HFFc6 (cell line): Measurements from ENCODE around the gene KCND3. TPM values are rescaled to one million over a fixed set of nuclear protein-coding genes. Genes with fewer than 3 reads are reported as not detected.

Source experiments
- DNase-seq: peaks from one replicate; pipeline ENCODE4 v3.0.0-alpha.2; 2018
- H3K27ac Mint-ChIP-seq: 2 replicates; pipeline ENCODE4 v1.8.0; 2020; ENCODE audit warnings: mild to moderate bottlenecking, mixed read lengths
- H3K27me3 Mint-ChIP-seq: 2 replicates; pipeline ENCODE4 v1.8.0; 2021; ENCODE audit warnings: mild to moderate bottlenecking, moderate library complexity, mixed read lengths; ENCODE audit not compliant: insufficient read depth
- H3K36me3 Mint-ChIP-seq: 2 replicates; pipeline ENCODE4 v1.8.0; 2021; ENCODE audit warnings: low read depth, mixed read lengths
- H3K4me1 Mint-ChIP-seq: 2 replicates; pipeline ENCODE4 v1.8.0; 2020; ENCODE audit warnings: low read depth, mixed read lengths
- H3K4me3 Mint-ChIP-seq: 2 replicates; pipeline ENCODE4 v1.8.0; 2020; ENCODE audit warnings: mild to moderate bottlenecking, moderate library complexity, mixed read lengths
- H3K9me3 Mint-ChIP-seq: 2 replicates; pipeline ENCODE4 v1.8.0; 2020; ENCODE audit warnings: mild to moderate bottlenecking, mixed read lengths
- total RNA-seq, 6 experiments: library from RNA; stranded (reverse); fragmentation: NEBNext Ultra II Directional; extraction: Animal tissue kit (Norgen Biotek cat#: 25700); gene quantifications; 2 replicates in 1 of 6; 3 replicates in 5 of 6; pipeline ENCODE4 v1.2.3, GENCODE V29; 2021
- TF ChIP-seq, protein P1 (sequence below): fragments of 200-600 bp; sonication (generic); IDR thresholded peaks from 2 replicates; pipeline ENCODE4 v1.5.0; 2021; ENCODE audit warnings: antibody characterized with exemption, mild to moderate bottlenecking

KCND3 gene
- total RNA-seq, 6 experiments from 2014 or later: 0.09 to 0.47 (median 0.12) TPM

DNA sequence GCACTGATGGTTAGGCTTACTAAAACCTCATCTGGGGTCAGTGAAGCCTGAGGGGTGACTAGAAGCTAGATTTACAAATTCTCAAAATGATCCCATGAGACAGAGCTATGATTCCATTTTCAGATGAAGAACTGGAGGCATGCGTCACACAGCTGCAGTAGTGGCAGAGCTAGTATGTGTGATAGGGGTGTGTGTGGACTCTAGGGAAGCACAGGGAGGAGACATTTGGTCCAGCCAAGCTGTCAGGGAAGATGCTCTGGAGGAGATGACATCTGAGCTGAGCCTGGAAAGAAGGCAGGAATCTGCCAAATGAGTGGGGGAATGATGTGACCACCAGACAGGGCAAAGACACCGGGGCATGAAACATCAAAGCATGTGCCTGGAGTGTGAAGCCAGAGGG is 12.0 kb upstream of the KCND3 start:
- no peaks in the 10 kb centered on the region for H3K36me3 Mint-ChIP-seq
- no peaks in the 10 kb centered on the region for H3K4me1 Mint-ChIP-seq
- no peaks in the 10 kb centered on the region for H3K9me3 Mint-ChIP-seq
- no peak overlapping the region for H3K27ac Mint-ChIP-seq
- no peak overlapping the region for H3K4me3 Mint-ChIP-seq
- TF ChIP-seq, protein P1, sequence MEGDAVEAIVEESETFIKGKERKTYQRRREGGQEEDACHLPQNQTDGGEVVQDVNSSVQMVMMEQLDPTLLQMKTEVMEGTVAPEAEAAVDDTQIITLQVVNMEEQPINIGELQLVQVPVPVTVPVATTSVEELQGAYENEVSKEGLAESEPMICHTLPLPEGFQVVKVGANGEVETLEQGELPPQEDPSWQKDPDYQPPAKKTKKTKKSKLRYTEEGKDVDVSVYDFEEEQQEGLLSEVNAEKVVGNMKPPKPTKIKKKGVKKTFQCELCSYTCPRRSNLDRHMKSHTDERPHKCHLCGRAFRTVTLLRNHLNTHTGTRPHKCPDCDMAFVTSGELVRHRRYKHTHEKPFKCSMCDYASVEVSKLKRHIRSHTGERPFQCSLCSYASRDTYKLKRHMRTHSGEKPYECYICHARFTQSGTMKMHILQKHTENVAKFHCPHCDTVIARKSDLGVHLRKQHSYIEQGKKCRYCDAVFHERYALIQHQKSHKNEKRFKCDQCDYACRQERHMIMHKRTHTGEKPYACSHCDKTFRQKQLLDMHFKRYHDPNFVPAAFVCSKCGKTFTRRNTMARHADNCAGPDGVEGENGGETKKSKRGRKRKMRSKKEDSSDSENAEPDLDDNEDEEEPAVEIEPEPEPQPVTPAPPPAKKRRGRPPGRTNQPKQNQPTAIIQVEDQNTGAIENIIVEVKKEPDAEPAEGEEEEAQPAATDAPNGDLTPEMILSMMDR: no peak
- peaks cover 25% of the 10 kb centered on the region for H3K27me3 Mint-ChIP-seq
- no peak for DNase-seq

DNA sequence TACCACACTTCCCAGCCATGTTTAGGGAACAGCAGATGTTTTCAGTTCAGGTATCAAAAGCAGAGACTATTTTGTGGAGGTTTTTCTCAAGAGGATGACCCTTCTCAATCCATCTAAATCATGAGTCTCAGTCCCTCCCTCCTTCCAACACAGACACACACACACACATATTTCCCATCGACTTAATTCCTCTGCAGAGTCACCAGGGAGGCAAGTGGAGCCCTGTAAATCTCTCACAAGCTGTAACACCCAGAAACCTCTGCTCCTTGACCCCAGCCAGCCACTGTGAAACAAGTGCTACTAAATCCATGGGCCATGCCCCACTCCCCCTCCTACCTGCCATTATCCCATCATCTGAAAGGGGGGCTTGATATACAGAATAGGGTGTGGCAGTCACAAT is 10.6 kb upstream of the KCND3 start:
- TF ChIP-seq, protein P1: no peak

DNA sequence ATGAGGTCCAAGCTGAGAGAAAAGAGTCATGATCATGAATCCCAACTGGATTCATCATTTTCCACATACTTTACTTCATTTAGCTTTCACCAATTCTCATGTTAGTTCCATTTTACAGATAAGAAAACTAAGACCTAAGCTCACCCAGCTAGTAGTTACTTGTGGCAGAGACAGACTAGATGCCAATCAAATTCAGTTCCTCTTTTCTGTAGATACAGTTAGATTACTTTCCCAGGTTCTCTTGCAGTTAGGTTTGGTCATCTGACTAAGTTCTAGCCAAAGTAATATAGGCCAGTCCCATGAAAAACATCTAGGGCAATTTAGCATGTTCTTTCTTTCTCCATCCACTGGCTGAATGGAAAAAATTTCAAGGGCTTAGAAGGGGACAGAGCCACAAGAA is 8.9 kb upstream of the KCND3 start:
- no peak overlapping the region for H3K27ac Mint-ChIP-seq
- H3K4me3 Mint-ChIP-seq: no peak overlapping the region
- TF ChIP-seq, protein P1: no peak
- DNase-seq: no peak
- H3K4me1 Mint-ChIP-seq: no peaks in the 10 kb centered on the region
- peaks cover 30% of the 10 kb centered on the region for H3K27me3 Mint-ChIP-seq
- no peaks in the 10 kb centered on the region for H3K36me3 Mint-ChIP-seq
- no peaks in the 10 kb centered on the region for H3K9me3 Mint-ChIP-seq

More for the DNA sequence above, 10.6 kb upstream of the KCND3 start:
- Mint-ChIP-seq H3K27me3 (peaks cover 22% of the 10 kb centered on the region; the same call in 1 of the 2 replicates), H3K4me3 (no peak overlapping the region), H3K9me3 (no peaks in the 10 kb centered on the region), H3K4me1 (no peaks in the 10 kb centered on the region), H3K27ac (no peak overlapping the region), H3K36me3 (no peaks in the 10 kb centered on the region)
- DNase-seq: no peak

DNA sequence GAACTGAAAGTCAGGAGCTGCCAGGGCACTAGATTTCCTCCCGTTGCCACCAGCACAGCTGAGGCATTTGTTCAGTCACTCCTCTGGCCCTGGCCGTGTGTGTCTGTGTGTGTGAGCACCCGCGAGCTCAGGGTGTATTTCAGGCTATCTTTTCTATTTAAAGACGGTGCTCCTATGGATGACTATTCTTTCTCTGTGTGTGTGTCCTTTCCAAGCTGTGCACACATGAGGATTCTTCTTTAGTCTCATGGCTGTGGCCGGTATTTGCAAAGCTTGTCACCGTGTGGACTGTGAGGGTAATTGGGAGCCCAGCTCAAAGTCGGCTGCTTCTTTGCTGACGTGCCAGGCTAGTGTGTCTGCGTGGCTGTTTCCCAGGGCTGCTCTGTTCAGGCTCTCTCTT is 3.0 kb upstream of the KCND3 start:
- Mint-ChIP-seq H3K4me3 (no peak overlapping the region), H3K36me3 (no peaks in the 10 kb centered on the region), H3K9me3 (no peaks in the 10 kb centered on the region), H3K27me3 (peaks cover 47% of the 10 kb centered on the region), H3K27ac (no peak overlapping the region), H3K4me1 (peaks cover 10% of the 10 kb centered on the region; the same call in 1 of the 2 replicates)
- TF ChIP-seq, protein P1: no peak
- peak; percentile 1 for DNase-seq

DNA sequence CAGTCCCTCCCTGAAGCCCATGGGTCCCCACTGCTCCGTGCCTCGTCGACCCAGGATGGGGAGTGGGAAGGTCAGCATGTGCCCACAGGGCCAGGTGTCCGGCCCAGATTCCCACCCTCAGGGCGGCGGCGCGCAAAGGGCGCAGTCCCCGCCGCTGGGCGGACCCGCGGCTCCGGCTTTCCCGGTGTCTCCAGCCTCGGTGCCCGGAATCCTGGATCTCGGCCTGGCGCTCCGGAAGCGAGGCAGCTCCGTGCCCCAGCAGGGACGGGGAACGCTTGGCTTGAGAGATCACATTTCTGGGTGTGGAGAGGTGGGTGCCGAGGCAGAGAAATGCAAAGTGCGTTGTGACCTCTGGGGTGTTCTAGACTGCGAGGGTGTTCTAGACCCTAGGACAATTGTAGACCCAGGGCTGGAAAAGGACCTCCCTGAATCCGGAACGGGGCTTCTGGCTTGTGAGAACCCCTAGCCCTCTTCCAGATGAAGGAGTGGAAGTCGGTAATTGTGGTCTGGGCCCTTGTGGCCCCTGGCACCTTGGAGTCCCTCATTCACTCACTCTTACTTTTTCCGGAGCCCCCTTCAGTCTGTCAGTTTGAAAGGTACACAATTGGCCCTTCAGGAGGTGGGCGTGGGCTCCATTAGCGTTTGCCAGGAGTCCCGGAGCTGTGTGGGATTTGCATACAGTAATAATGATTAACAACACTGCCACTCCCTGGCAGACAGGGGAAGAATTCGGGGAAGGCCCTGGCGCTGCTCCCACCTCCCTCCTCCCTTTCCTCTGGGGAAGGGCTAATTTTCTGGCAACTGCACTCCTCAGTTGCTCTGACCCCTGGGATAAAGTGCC is 1.6 kb upstream of the KCND3 start:
- Mint-ChIP-seq H3K4me1 (peaks cover 10% of the 10 kb centered on the region; the same call in 1 of the 2 replicates), H3K4me3 (peak overlapping the region; percentile 51; the same call in 1 of the 2 replicates), H3K27ac (no peak overlapping the region), H3K27me3 (peaks cover 55% of the 10 kb centered on the region), H3K9me3 (no peaks in the 10 kb centered on the region), H3K36me3 (no peaks in the 10 kb centered on the region)
- TF ChIP-seq, protein P1: peak; percentile 51
- peak; percentile 17 for DNase-seq
